HL-60 (cell line): ENCODE measurements around the gene PTPRD.

Source experiments
- DNase-seq, 2 experiments: peaks; one replicate each; pipeline ENCODE4 v3.0.0-alpha.2; 2010 to 2020; ENCODE audit warnings: low read depth in 1 of 2, low spot score in 1 of 2
- H3K27ac ChIP-seq: fragments of 250-450 bp; sonication (Bioruptor Pico); replicated peaks from 2 replicates; pipeline ENCODE4 v1.5.1; 2020; ENCODE audit warnings: mild to moderate bottlenecking, moderate library complexity
- H3K27me3 ChIP-seq: fragments of 250-450 bp; sonication (Bioruptor Pico); 2 replicates; pipeline ENCODE4 v1.5.1; 2021; ENCODE audit warnings: mild to moderate bottlenecking, moderate library complexity; ENCODE audit not compliant: insufficient read depth, poor library complexity, severe bottlenecking
- H3K4me3 ChIP-seq: replicated peaks from 2 replicates; pipeline ENCODE4 v1.5.1; 2011; ENCODE audit warnings: mild to moderate bottlenecking, control low read depth, low read length; ENCODE audit not compliant: insufficient read depth
- CTCF ChIP-seq: IDR thresholded peaks from one replicate; pipeline ENCODE4 v1.5.1; 2011; ENCODE audit warnings: low read length, control low read depth, inconsistent platforms; ENCODE audit not compliant: insufficient read depth
- GABPA ChIP-seq: IDR thresholded peaks from 2 replicates; pipeline ENCODE4 v1.6.1; 2012; ENCODE audit warnings: low read depth
- POLR2AphosphoS5 ChIP-seq: IDR thresholded peaks from 2 replicates; pipeline ENCODE4 v1.6.1; 2012; ENCODE audit warnings: low read depth
- REST ChIP-seq: IDR thresholded peaks from 2 replicates; pipeline ENCODE4 v1.6.1; 2012; ENCODE audit warnings: low read depth; ENCODE audit not compliant: insufficient replicate concordance
- SPI1 ChIP-seq: IDR thresholded peaks from 2 replicates; pipeline ENCODE4 v1.6.1; 2012; ENCODE audit warnings: low read depth, mild to moderate bottlenecking, borderline replicate concordance

The PTPRD gene

GRCh38 chr9:8823131-8823895 is 1789.5 kb downstream of the PTPRD start:
- TF ChIP-seq GABPA (no peak), POLR2AphosphoS5 (no peak), SPI1 (no peak), REST (no peak), CTCF (no peak)
- H3K4me3 ChIP-seq = no peak overlapping the region
- H3K27ac ChIP-seq = no peak overlapping the region
- DNase-seq = no peak
- H3K27me3 ChIP-seq = no peaks in the 10 kb centered on the region

- Histone ChIP-seq H3K27ac (no peak overlapping the region), H3K27me3 (no peaks in the 10 kb centered on the region), H3K4me3 (no peak overlapping the region)
- no peak for DNase-seq
- no peak for TF ChIP-seq POLR2AphosphoS5
- TF ChIP-seq CTCF = no peak
- TF ChIP-seq GABPA = no peak
- no peak for TF ChIP-seq REST
These were observed 1790.2 kb downstream of the PTPRD start for GRCh38 chr9:8822667-8823025.

GRCh38 chr9:8821910-8822666 is 1790.7 kb downstream of the PTPRD start:
- Histone ChIP-seq H3K27me3 (no peaks in the 10 kb centered on the region), H3K27ac (no peak overlapping the region), H3K4me3 (no peak overlapping the region)
- no peak for DNase-seq
- TF ChIP-seq GABPA (no peak), REST (no peak), CTCF (no peak), SPI1 (no peak), POLR2AphosphoS5 (no peak)
